GM20000 (cell line): Measurements from ENCODE around the gene ILDR2.

ENCODE experiments used
- DNase-seq: peaks from one replicate; pipeline ENCODE4 v3.0.0; 2012; ENCODE audit warnings: low spot score
- CTCF ChIP-seq: IDR thresholded peaks from 2 replicates; pipeline ENCODE4 v1.5.1; 2012; ENCODE audit warnings: mild to moderate bottlenecking, control low read depth; ENCODE audit errors: extremely low read depth, missing control alignments

The ILDR2 gene

GRCh38 chr1:166939741-166940375 is 35.5 kb downstream of the ILDR2 start:
- no peak for TF ChIP-seq CTCF
- no peak for DNase-seq

GRCh38 chr1:166937962-166938361 is 37.4 kb downstream of the ILDR2 start:
- DNase-seq: no peak
- TF ChIP-seq CTCF: no peak

GRCh38 chr1:166937329-166937728 is 38.0 kb downstream of the ILDR2 start:
- no peak for DNase-seq
- TF ChIP-seq CTCF: no peak

- TF ChIP-seq CTCF: no peak
- DNase-seq: no peak
Observed at GRCh38 chr1:166933633-166934032, 41.7 kb downstream of the ILDR2 start.

- no peak for TF ChIP-seq CTCF
- DNase-seq: no peak
Observed at GRCh38 chr1:166933140-166933539, 42.2 kb downstream of the ILDR2 start.

GRCh38 chr1:166929911-166930310 is 45.4 kb downstream of the ILDR2 start:
- no peak for DNase-seq
- TF ChIP-seq CTCF: no peak

GRCh38 chr1:166927701-166928100 is 47.6 kb downstream of the ILDR2 start:
- no peak for DNase-seq
- TF ChIP-seq CTCF: no peak
